AG09319 (cell line): ENCODE results near the gene FNTB.

ENCODE experiments used
- DNase-seq: peaks from one replicate; pipeline ENCODE4 v3.0.0-alpha.2; 2010; ENCODE audit warnings: low read depth; ENCODE audit errors: extremely low read depth
- TF ChIP-seq, protein P1 (sequence below): IDR thresholded peaks from 2 replicates; pipeline ENCODE4 v1.5.1; 2011; ENCODE audit warnings: low read depth, mild to moderate bottlenecking, inconsistent platforms, low read length, moderate library complexity

FNTB gene

DNA sequence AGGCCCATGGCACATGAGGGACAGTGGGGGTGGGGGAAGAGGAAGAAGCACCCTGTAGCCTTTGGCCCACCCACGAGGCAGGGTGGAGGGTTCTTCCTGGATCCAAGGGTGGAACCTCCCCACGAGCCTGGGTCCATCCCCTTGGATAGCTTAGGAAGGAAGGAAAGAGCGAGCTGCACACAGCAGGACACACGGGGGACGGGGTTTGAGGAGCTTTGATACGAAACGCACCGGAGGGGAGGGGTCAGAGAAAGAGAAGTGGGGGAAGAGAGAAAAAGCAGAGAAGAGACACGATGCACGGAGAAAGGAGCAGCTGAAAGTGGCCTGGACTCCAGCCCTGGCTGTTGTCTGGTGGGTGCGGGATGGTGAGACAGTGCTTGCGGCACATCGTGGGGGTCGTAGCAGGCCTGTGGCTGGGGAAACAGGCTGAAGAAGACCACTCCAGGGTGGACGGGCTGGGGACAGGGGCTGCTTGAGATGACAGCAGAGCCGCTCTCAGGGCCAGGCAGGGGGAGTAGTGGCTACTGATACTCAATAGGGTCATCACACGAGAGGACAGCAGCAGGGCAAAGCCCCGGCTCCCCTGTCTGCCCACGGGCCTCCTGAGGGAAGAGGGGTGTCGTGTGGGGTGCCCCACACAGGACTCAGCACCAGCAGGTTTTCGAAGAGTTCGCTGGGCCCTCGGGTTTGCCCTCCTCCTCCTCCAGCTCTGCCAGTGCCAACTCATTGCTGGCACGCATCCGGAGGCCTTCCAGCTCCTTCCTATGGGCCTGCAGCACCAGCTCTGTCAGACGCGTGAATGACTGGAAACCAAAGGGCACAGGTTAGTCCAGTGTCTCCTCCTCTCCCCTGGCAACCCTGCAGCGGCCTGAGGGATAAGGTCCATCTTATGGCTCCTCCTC is 38.7 kb upstream of the FNTB start:
- no peak for DNase-seq
- TF ChIP-seq, protein P1, sequence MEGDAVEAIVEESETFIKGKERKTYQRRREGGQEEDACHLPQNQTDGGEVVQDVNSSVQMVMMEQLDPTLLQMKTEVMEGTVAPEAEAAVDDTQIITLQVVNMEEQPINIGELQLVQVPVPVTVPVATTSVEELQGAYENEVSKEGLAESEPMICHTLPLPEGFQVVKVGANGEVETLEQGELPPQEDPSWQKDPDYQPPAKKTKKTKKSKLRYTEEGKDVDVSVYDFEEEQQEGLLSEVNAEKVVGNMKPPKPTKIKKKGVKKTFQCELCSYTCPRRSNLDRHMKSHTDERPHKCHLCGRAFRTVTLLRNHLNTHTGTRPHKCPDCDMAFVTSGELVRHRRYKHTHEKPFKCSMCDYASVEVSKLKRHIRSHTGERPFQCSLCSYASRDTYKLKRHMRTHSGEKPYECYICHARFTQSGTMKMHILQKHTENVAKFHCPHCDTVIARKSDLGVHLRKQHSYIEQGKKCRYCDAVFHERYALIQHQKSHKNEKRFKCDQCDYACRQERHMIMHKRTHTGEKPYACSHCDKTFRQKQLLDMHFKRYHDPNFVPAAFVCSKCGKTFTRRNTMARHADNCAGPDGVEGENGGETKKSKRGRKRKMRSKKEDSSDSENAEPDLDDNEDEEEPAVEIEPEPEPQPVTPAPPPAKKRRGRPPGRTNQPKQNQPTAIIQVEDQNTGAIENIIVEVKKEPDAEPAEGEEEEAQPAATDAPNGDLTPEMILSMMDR, result no peak

DNA sequence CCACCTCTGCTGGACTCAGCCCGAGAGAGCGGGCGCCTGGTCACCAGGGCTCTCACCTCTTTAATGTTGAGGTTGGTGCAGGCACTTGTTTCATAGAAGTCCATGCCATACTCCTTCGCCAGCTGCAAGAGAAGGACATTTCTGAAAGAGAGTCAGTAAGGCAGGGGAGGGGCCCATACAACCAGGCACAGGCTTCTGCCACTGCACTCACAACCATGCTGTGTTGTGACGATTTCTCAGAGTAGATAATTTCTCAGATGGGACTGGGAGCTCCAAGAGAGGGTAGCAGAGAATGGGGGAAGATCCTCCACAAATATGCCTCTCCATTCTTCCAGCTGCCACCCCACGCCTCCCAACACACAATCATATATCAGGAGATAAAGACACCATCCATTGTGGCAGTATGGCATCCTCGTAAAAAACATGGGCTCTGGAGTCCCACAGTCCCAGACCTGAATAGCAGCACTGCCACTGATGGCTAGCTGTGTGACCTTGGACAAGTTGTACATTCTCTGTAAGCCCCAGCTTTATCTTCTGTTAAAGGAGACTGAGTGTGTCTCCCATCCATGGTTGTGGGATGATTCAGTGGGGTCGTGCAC is 38.0 kb upstream of the FNTB start:
- no peak for DNase-seq
- TF ChIP-seq, protein P1, result no peak

DNA sequence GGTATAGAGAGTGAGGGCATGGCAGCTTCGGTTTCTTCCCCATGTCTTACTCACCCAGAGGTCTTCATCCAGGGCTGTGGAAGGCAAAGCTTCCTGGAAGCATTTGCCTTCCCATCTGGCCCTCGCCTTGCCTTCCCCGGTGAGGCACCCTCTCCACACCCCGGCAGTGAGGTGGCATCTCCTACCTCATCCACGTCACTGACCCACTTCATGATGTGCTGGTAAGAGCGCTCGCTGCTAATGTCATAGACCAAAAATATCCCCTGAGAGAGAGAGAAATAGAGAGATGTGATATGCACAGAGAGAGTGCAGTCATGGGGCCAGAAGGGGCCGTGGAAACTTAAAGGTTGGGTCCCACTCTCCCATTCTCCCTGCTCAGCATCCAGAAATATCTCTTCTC is 35.8 kb upstream of the FNTB start:
- TF ChIP-seq, protein P1, result no peak
- no peak for DNase-seq

DNA sequence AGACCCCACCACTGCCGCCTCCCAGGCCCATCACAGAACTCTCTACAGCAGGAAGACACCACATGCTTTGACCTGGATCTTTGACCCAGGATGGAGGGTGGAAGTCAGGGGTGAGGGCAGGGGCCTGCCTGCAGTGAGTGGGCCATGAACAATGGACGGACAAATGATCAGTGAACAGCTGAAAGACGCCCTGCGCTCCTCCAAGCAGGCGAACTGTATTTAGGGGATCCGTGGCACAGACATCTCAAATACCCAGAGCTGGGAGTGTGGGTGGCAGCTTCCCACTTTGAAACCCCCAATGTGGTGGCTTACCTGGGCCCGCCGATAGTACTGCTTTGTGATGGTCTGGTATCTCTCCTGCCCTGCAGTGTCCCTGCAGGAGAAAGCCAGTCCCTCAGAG is 35.4 kb upstream of the FNTB start:
- TF ChIP-seq, protein P1, result no peak
- no peak for DNase-seq

DNA sequence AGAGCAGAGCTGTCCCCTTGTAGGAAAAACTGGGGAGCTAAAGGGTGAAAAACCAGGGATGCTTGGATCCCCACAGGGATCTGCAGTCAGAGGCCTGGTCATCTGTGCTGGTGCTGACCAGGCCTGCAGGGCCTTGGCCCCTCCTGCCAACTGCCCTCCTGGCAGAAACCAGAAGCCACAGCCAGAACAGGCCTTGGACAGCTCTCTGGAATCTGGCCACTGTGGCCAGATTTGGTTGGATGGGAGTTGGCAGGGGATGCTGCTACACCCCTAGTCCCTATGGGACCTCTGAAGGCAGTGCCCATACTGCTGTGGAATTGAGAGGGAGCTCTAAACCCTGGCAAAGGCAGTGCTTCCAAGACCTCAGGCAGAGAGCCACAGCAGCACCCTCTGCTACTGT is 35.0 kb upstream of the FNTB start:
- TF ChIP-seq, protein P1, result no peak
- DNase-seq, result no peak

DNA sequence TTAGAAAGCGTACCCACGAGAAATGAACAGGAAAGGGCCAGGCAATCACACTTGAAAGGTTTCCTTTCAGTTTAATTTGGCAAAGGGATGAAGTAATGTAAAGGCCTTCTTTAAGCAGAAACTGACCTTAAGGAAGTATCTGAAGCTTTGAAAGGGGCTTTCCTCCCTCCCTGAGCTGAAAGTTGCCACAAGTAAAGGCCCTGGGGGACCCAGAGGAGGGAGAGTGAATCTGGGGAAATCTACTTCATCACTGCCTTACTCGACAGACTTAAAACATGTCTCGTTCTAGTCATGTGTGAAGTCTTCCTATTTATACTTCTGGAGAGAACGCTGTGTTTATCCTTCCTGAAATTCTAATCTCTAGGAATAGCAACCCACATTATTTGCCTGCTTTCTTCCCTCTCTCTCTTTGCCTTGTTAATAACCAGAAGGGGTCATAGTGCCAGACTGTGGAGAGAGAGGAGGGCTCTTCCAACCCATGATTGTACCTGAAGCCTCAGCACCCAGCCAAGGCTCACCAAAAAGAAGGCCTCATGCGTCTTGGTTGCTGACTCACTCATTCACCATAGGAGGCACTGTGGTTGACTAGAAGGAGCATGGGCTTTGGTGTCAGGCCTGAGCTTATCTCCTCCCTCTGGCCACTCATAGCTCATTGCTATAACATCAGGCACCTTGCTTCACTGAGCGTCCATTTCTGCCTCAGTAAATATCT is 33.9 kb upstream of the FNTB start:
- TF ChIP-seq, protein P1, result no peak
- DNase-seq, result no peak

DNA sequence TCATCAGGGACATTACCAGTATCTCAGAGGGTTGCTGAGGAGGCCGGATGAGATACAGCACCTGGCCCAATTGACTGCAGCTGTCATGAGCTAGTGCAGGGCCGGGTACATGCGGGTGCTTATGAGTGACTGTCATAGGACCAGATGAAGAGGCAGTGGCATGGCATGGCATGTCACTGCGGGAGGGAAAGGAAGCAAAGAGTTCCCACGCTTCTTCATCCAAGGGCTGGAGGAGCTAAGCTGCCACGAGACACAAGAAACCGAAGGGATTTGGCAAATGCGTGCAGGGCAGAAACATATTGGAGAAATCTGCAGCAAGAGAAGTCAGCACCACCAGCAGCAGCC is 33.4 kb upstream of the FNTB start:
- DNase-seq, result no peak
- TF ChIP-seq, protein P1, result no peak
